ENCODE measurements around the gene LIPN. TPM values are rescaled to one million over a fixed set of nuclear protein-coding genes. Genes with fewer than 3 reads are reported as not detected.

The LIPN gene
- total and polyA plus RNA-seq, 12 donors: 0.06 to 0.53 (median 0.46) TPM; not detected in 9

- Histone ChIP-seq H3K27ac (no peak overlapping the region), H3K36me3 (no peaks in the 10 kb centered on the region), H3K4me3 (no peak overlapping the region), H3K27me3 (peaks cover 0 to 8% (median 0%) of the 10 kb centered on the region in 7 donors), H3K9me3 (no peaks in the 10 kb centered on the region), H3K4me1 (peaks cover 0 to 25% (median 0%) of the 10 kb centered on the region in 9 donors)
- no peak for TF ChIP-seq CTCF (IDR thresholded peaks at IDR 0.05)
- ATAC-seq: no peak
- DNase-seq: no peak
- intact Hi-C loops (cut with DNase I): loop anchor here in 6 of 10 donors (10.0 kb wide), 4 partner anchors 99 to 229 kb away; partner anchors contain the start of genes LIPJ (in 1 of the 6) and RNLS (in 1 of the 6)
- WGBS, 2 donors: 69 to 70% methylated on average over 2 of the region's 2 CpGs
Measured at GRCh38 chr10:88793712-88794299, 34.0 kb downstream of the LIPN start.

- no peak for DNase-seq
- no peaks in the 10 kb centered on the region for H3K9me3 ChIP-seq
- peaks cover 0 to 25% (median 0%) of the 10 kb centered on the region in 9 donors for H3K4me1 ChIP-seq
- TF ChIP-seq CTCF (IDR thresholded peaks at IDR 0.05): no peak
- H3K27me3 ChIP-seq: peaks cover 0 to 8% (median 0%) of the 10 kb centered on the region in 7 donors
- 69 to 80% methylated on average over 1 of the region's 1 CpG for WGBS, 2 donors
- no peak overlapping the region for H3K27ac ChIP-seq
- no peaks in the 10 kb centered on the region for H3K36me3 ChIP-seq
- intact Hi-C loops (cut with DNase I): loop anchor here in 6 of 10 donors (10.0 kb wide), 4 partner anchors 100 to 230 kb away; partner anchors contain the start of genes LIPJ (in 1 of the 6) and RNLS (in 1 of the 6)
- no peak overlapping the region for H3K4me3 ChIP-seq
- ATAC-seq: no peak
Measured at GRCh38 chr10:88794731-88795130, 34.9 kb downstream of the LIPN start.

- intact Hi-C loops (cut with DNase I): loop anchor here in 1 of 10 donors (10.0 kb wide), 1 partner anchor 96 kb away; the partner anchor contains the start of gene LIPK
- no peaks in the 10 kb centered on the region for H3K36me3 ChIP-seq
- H3K4me1 ChIP-seq: no peaks in the 10 kb centered on the region
- no peak overlapping the region for H3K4me3 ChIP-seq
- H3K9me3 ChIP-seq: no peaks in the 10 kb centered on the region
- no peak overlapping the region for H3K27ac ChIP-seq
- peaks cover 0 to 8% (median 0%) of the 10 kb centered on the region in 7 donors for H3K27me3 ChIP-seq
- no peak for TF ChIP-seq CTCF (IDR thresholded peaks at IDR 0.05)
- ATAC-seq: no peak
- 77 to 82% methylated on average over 2 of the region's 2 CpGs for WGBS, 2 donors
- DNase-seq: no peak
Measured at GRCh38 chr10:88800152-88801125, 40.6 kb downstream of the LIPN start.
